ENCODE data around the gene CAMK1D. TPM values are rescaled to one million over a fixed set of nuclear protein-coding genes. Genes with fewer than 3 reads are reported as not detected.

The CAMK1D gene
- total and polyA plus RNA-seq, 10 of the 15 experiments (the other 5 are each of a cell fraction or from before 2014, with no cell fraction given), result 2.1 to 35.5 (median 14.7) TPM

DNA sequence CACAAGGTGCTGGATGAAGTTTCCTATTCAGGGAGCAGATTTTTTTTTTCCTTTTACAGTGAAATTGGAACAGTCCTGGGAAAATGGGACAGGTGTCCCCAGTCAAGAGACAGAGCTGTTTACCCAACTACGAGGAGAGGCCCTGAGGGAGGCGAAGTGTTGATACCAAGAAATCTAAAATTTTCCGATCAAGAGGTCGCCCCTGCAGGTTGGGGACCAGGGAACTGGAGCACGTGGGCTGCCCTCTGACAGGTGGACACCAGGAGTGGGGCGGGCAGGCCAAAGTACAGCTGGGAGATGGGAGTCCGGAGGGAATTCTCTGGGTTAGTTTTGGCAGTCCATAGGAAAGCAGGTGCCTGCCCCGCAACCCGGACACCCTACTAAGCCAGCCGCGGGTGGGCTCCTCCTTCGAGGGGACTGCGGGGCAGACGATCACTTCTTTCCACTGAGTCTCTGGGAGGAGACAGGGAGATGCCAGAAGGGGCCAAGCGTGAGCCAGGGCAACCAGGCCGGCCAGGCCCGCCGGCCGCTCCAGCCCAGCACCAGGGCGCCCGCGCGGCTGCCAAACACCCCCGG, 965 bp upstream of the CAMK1D start (continued):
- 0 out of 3 replicates have a peak, but pooled peaks have one; percentile 12 for TF ChIP-seq POU2F2 (IDR thresholded peaks at IDR 0.05; ENCODE audit: borderline replicate concordance, low read depth, low read length)
- TF ChIP-seq IKZF2 (IDR thresholded peaks at IDR 0.05), result no peak
- 0 out of 2 replicates have a peak, but pooled peaks have one; percentile 44 for TF ChIP-seq ZNF207 (IDR thresholded peaks at IDR 0.05; ENCODE audit: borderline replicate concordance)
- TF ChIP-seq MYC (IDR thresholded peaks at IDR 0.05; ENCODE audit: insufficient read depth, insufficient read length, insufficient replicate concordance, low read length, severe bottlenecking), result peak; percentile 52
- TF ChIP-seq YY1 (IDR thresholded peaks at IDR 0.05; ENCODE audit: low read depth, low read length), result no peak
- 0 out of 2 replicates have a peak, but pooled peaks have one; percentile 52 for TF ChIP-seq TCF3 (IDR thresholded peaks at IDR 0.05; ENCODE audit: borderline replicate concordance, insufficient read depth, low read depth, low read length)
- no peak for TF ChIP-seq SRF (IDR thresholded peaks at IDR 0.05; ENCODE audit: low read depth in 2 of 2, low read length in 2 of 2)
- peak; percentile 53; the same call in 1 of the 2 replicates for TF ChIP-seq BACH1 (IDR thresholded peaks at IDR 0.05; ENCODE audit: borderline replicate concordance)

DNA sequence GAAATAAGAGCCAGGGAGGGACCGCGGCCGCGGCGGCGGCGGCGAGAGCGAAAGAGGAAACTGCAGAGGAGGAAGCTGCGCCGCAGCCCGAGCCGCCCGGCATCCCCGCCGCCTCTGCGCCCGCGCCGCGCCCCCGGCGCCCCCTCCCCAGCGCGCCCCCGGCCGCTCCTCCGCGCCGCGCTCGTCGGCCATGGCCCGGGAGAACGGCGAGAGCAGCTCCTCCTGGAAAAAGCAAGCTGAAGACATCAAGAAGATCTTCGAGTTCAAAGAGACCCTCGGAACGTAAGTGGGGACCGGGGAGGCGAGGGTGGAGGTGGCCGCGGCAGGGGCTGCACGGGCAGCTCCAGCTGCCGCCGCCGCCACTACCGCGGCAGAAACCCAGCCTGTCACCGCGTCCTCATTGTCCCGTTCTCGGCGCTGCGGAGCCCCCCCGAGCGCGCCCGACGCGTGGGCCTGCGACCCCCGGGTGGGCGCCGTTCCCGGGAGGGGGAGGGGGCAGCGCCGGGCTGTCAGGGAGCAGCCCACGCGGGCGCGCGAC, 351 bp downstream of the CAMK1D start:
- Histone ChIP-seq H2AFZ (ENCODE audit: control insufficient read depth, low read depth, low read length) (peak overlapping the region; percentile 59), H3K4me3 (peak overlapping the region; percentile 92), H4K20me1 (ENCODE audit: control insufficient read depth, insufficient read depth) (no peaks in the 10 kb centered on the region), H3K9ac (ENCODE audit: control insufficient read depth, insufficient read depth, low read length) (peak overlapping the region; percentile 74), H3K4me1 (ENCODE audit: control insufficient read depth, insufficient read depth, low read length) (peaks cover 32% of the 10 kb centered on the region), H3K36me3 (ENCODE audit: control insufficient read depth in 2 of 2, insufficient read depth in 2 of 2, low read length in 1 of 2) (no peaks in the 10 kb centered on the region), H3K79me2 (ENCODE audit: control insufficient read depth, insufficient read depth, low read length) (peaks cover 30% of the 10 kb centered on the region), H3K9me3 (replicated peaks; ENCODE audit: control insufficient read depth, insufficient read depth, low read length) (no peaks in the 10 kb centered on the region), H3K4me2 (ENCODE audit: control insufficient read depth, insufficient read depth) (peak overlapping the region; percentile 94), H3K27ac (ENCODE audit: control insufficient read depth, insufficient read depth) (peak overlapping the region; percentile 51), H3K27me3 (replicated peaks in 1 of 2; ENCODE audit: control insufficient read depth in 2 of 2, insufficient read depth in 2 of 2, low read length in 1 of 2) (no peaks in the 10 kb centered on the region)
- intact Hi-C loops (cut with micrococcal nuclease; ENCODE audit: unreplicated experiment) (loop anchor here (2.0 to 10.0 kb wide), 4 partner anchors 17 to 365 kb away; no protein-coding TSS in a partner anchor), in situ Hi-C loops (cut with MboI) (no loop called here)
- DNase-seq (ENCODE audit: low read depth, low spot score) (no peak), FAIRE-seq (no peak), ATAC-seq (no peak; the same call in 2 of the 3 replicates)
- no TSS peak for BruUV-seq (replicated peaks)
- ChIA-PET SMC1A (ENCODE audit: uncharacterized antibody, unreplicated experiment) (interaction anchor here (3.6 to 11.7 kb wide), 3 partner anchors 10 to 85 kb away, joined by 11 to 68 read pairs (median 30); no protein-coding TSS in a partner anchor), POLR2A (interaction anchor here (0.9 to 2.3 kb wide), 4 partner anchors 9 to 306 kb away, joined by 3 to 8 read pairs (median 4); no protein-coding TSS in a partner anchor), RAD21 (ENCODE audit: unreplicated experiment) (interaction anchor here (0.8 to 6.7 kb wide), 12 partner anchors 11 to 307 kb away, joined by 3 to 59 read pairs (median 6); no protein-coding TSS in a partner anchor), CTCF (interaction anchor here (2.2 to 6.7 kb wide), 2 partner anchors 85 to 307 kb away, joined by 8 to 63 read pairs; no protein-coding TSS in a partner anchor)
- under 1% methylated on average over 57 of the region's 73 CpGs for WGBS (ENCODE audit: insufficient coverage, insufficient replicate concordance, low lambda C conversion rate, missing lambda C conversion rate)
- TF ChIP-seq NFYB (IDR thresholded peaks at IDR 0.05; ENCODE audit: insufficient read depth, low read depth, low read length) (no peak), DPF2 (IDR thresholded peaks at IDR 0.05) (peak; percentile 58), EGR1 (IDR thresholded peaks at IDR 0.05; ENCODE audit: borderline replicate concordance in 1 of 2, low read depth in 2 of 2, low read length in 2 of 2) (peak in 1 of 2 experiments; percentile 25; a peak in 1 of 3 replicates), IKZF1 (conservative IDR thresholded peaks at IDR 0.05) (peak; percentile 69), POLR2AphosphoS2 (IDR thresholded peaks at IDR 0.05; ENCODE audit: low read depth, low read length) (no peak), TARDBP (IDR thresholded peaks at IDR 0.05; ENCODE audit: borderline replicate concordance) (no peak), SIX5 (IDR thresholded peaks at IDR 0.05; ENCODE audit: low read depth, low read length, severe bottlenecking) (no peak), CBX5 (IDR thresholded peaks at IDR 0.05; ENCODE audit: low read depth) (no peak), LARP7 (IDR thresholded peaks at IDR 0.05) (peak; percentile 58; the same call in 1 of the 2 replicates), CBX3 (IDR thresholded peaks at IDR 0.05; ENCODE audit: borderline replicate concordance, low read depth) (no peak), NR2C1 (IDR thresholded peaks at IDR 0.05) (no peak)
- TF ChIP-seq, protein P1, sequence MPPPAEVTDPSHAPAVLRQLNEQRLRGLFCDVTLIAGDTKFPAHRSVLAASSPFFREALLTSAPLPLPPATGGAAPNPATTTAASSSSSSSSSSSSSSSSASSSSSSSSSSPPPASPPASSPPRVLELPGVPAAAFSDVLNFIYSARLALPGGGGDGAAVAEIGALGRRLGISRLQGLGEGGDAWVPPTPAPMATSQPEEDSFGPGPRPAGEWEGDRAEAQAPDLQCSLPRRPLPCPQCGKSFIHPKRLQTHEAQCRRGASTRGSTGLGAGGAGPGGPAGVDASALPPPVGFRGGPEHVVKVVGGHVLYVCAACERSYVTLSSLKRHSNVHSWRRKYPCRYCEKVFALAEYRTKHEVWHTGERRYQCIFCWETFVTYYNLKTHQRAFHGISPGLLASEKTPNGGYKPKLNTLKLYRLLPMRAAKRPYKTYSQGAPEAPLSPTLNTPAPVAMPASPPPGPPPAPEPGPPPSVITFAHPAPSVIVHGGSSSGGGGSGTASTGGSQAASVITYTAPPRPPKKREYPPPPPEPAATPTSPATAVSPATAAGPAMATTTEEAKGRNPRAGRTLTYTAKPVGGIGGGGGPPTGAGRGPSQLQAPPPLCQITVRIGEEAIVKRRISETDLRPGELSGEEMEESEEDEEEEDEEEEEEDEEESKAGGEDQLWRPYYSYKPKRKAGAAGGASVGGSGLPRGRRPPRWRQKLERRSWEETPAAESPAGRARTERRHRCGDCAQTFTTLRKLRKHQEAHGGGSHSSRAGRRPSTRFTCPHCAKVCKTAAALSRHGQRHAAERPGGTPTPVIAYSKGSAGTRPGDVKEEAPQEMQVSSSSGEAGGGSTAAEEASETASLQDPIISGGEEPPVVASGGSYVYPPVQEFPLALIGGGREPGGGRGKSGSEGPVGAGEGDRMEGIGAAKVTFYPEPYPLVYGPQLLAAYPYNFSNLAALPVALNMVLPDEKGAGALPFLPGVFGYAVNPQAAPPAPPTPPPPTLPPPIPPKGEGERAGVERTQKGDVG (CRISPR knock-in tag; IDR thresholded peaks at IDR 0.05), result no peak

Measured in GM12878 (cell line).